Thyroid gland (tissue), 4 donors: ENCODE data around the gene SNAP47. TPM values are rescaled to one million over a fixed set of nuclear protein-coding genes. Genes with fewer than 3 reads are reported as not detected.

Experiments used
- DNase-seq, 2 donors: peaks; one replicate each; pipeline ENCODE4 v3.0.0-alpha.2; 2019
- H3K27ac ChIP-seq, 3 donors: fragments of 200-600 bp; sonication (generic); 1 replicate in 2 of 3; 2 replicates in 1 of 3; pipeline ENCODE4 v1.5.1; 2016 to 2019; ENCODE audit warnings: mild to moderate bottlenecking in 1 of 3, moderate library complexity in 1 of 3
- H3K27me3 ChIP-seq: fragments of 200-600 bp; sonication (generic); one replicate; pipeline ENCODE4 v1.5.1; 2019
- H3K36me3 ChIP-seq, 2 donors: fragments of 200-600 bp; sonication (generic); one replicate each; pipeline ENCODE4 v1.5.1; 2016 to 2019
- H3K4me1 ChIP-seq, 2 donors: fragments of 200-600 bp; sonication (generic); one replicate each; pipeline ENCODE4 v1.5.1; 2017 to 2019
- H3K4me3 ChIP-seq, 3 donors: fragments of 200-600 bp; sonication (generic); replicated peaks in 1 of 3; 1 replicate in 2 of 3; 2 replicates in 1 of 3; pipeline ENCODE4 v1.5.1; 2016; ENCODE audit warnings: mild to moderate bottlenecking in 1 of 3
- H3K9me3 ChIP-seq: fragments of 200-600 bp; sonication (generic); one replicate; pipeline ENCODE4 v1.5.1; 2017
- POLR2A ChIP-seq, 2 donors: fragments of 450-650 bp; IDR thresholded peaks; one replicate each; pipeline ENCODE4 v1.6.1; 2017; ENCODE audit warnings: antibody characterized with exemption in 2 of 2, mild to moderate bottlenecking in 2 of 2, moderate library complexity in 1 of 2
- WGBS, 2 donors: methylation state at CpG; one replicate each; pipeline ENCODE4 v1.1.5; 2017; 5-methylcytosine and 5-hydroxymethylcytosine counted together
- intact Hi-C: fragments of 100-400 bp; cut with DNase I; formaldehyde crosslinking; loops from one replicate; pipeline ENCODE4 v1.15.1; 2023
- total RNA-seq, 4 donors: library from RNA; depleted of rRNA; stranded (reverse); fragments of >200 nt; gene quantifications; one replicate each; pipeline ENCODE4 v1.2.3, GENCODE V29; 2016
- TF ChIP-seq, protein P1 (sequence below), 6 experiments: fragments of 200-600 bp in 3 of 6; fragments of 450-650 bp in 3 of 6; sonication (generic) in 3 of 6; IDR thresholded peaks; one replicate each; pipeline ENCODE4 v1.5.1; 2016 to 2019; ENCODE audit warnings: antibody characterized with exemption in 6 of 6, mild to moderate bottlenecking in 2 of 6, inconsistent platforms in 1 of 6, moderate library complexity in 1 of 6

Gene SNAP47
- total RNA-seq, 4 donors from 2014 or later, result 50.4 to 72.6 (median 65.0) TPM

DNA sequence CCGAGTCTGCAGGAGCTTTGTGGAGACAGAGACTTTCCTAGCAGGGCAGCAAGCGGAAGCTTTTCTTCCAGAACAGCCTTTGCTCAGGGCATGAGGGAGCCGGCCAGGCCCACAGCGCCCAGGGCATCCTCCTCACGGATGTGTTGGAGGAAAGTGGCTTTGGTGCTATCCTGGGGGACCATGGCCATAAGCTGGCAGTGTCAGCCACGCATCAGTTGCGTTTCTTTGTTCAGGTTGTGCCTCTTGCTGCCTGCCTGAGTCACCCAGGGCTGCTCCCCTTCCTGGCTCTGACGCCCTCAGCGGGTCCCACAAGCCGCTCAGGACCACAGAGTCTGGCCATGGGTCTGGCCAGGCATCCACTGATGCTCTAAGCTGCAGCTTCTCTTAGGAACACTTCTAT lies 40.6 kb downstream of the SNAP47 start:
- H3K27me3 ChIP-seq, result no peaks in the 10 kb centered on the region
- H3K4me3 ChIP-seq, result no peak overlapping the region
- TF ChIP-seq, protein P1, sequence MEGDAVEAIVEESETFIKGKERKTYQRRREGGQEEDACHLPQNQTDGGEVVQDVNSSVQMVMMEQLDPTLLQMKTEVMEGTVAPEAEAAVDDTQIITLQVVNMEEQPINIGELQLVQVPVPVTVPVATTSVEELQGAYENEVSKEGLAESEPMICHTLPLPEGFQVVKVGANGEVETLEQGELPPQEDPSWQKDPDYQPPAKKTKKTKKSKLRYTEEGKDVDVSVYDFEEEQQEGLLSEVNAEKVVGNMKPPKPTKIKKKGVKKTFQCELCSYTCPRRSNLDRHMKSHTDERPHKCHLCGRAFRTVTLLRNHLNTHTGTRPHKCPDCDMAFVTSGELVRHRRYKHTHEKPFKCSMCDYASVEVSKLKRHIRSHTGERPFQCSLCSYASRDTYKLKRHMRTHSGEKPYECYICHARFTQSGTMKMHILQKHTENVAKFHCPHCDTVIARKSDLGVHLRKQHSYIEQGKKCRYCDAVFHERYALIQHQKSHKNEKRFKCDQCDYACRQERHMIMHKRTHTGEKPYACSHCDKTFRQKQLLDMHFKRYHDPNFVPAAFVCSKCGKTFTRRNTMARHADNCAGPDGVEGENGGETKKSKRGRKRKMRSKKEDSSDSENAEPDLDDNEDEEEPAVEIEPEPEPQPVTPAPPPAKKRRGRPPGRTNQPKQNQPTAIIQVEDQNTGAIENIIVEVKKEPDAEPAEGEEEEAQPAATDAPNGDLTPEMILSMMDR (IDR thresholded peaks at IDR 0.05), result no peak
- TF ChIP-seq POLR2A (IDR thresholded peaks at IDR 0.05), result no peak
- H3K9me3 ChIP-seq, result no peaks in the 10 kb centered on the region
- intact Hi-C loops, result no loop called here
- H3K27ac ChIP-seq, result no peak overlapping the region
- 88 to 96% methylated on average over 8 to 10 of the region's 10 CpGs for WGBS, 2 donors
- H3K36me3 ChIP-seq, result peaks cover 0 to 4% of the 10 kb centered on the region in 2 donors
- DNase-seq, result no peak
- H3K4me1 ChIP-seq, result no peaks in the 10 kb centered on the region

DNA sequence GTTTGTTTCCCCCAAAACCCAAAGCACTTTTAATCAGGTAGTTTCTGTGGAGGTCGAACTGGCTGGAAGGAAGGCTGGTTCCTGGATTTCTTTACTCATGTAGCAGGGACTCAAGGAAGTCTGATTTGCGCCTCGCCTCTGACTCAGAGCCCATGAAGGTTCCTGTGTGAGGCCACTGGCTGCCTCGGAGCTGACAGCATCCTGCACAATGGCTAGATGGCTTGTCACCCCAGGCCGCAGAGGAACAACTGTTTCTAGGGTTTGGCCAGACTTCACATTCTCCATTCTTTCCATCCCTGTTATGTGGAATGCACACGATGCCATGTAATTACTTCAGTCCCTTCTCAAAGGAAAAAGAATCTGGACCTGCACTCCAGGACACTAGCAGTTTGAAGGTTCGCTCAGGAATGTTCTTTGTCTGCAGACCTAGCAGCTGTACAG lies 41.1 kb downstream of the SNAP47 start:
- peaks cover 0 to 4% of the 10 kb centered on the region in 2 donors for H3K36me3 ChIP-seq
- H3K4me1 ChIP-seq, result no peaks in the 10 kb centered on the region
- intact Hi-C loops, result no loop called here
- no peaks in the 10 kb centered on the region for H3K9me3 ChIP-seq
- TF ChIP-seq POLR2A (IDR thresholded peaks at IDR 0.05), result no peak
- TF ChIP-seq, protein P1 (IDR thresholded peaks at IDR 0.05), result no peak
- WGBS, 2 donors, result 88 to 93% methylated on average over 7 of the region's 7 CpGs
- H3K4me3 ChIP-seq, result no peak overlapping the region
- no peaks in the 10 kb centered on the region for H3K27me3 ChIP-seq
- no peak for DNase-seq
- H3K27ac ChIP-seq, result no peak overlapping the region

DNA sequence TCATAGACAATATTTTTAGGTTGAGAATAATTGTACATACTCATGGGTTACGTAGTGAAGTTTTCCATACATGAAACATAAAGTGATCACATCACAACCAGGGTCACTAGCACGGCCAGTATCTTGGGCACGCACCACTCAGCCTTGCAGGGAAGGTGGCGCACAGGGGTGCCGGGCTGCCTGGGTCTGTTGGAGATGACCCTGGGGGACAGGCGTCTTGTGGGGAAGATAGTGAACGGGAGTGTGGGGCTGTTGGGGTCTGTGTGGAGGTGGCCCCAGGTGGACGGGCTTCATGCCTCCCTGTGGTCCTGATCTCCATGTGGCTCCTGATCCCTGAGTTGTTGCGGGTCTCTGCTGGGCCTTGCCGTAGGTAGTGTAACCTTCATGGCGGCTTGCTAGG lies 41.9 kb downstream of the SNAP47 start:
- DNase-seq, result no peak
- intact Hi-C loops, result no loop called here
- 91 to 96% methylated on average over 11 of the region's 11 CpGs for whole genome bisulfite sequencing, 2 donors

DNA sequence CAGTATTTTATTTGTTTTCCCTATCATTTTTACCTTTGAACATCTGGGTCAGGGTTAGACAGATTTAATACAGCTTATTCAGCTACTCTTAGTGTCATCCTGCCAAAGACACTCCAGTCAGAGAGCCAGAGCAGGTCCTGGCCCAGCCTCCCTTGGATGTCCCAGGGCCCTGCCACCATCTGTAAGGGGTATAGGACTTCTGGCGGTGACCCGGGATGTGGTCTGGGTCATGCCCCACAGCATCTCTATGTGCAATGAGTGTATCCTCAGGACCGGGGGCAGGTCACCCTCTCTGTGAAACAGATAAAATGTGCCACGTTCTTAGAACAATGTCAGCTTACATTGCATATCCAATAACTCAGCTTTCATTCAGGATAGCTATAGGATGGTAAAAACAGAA lies 42.4 kb downstream of the SNAP47 start:
- no peak overlapping the region for H3K4me3 ChIP-seq
- no peaks in the 10 kb centered on the region for H3K27me3 ChIP-seq
- no peaks in the 10 kb centered on the region for H3K9me3 ChIP-seq
- no peak overlapping the region for H3K27ac ChIP-seq
- TF ChIP-seq, protein P1 (IDR thresholded peaks at IDR 0.05), result no peak
- no peak for TF ChIP-seq POLR2A (IDR thresholded peaks at IDR 0.05)
- no peaks in the 10 kb centered on the region for H3K4me1 ChIP-seq
- no peak for DNase-seq
- peaks cover 0 to 4% of the 10 kb centered on the region in 2 donors for H3K36me3 ChIP-seq
- 98% methylated on average over 4 of the region's 4 CpGs for WGBS, 2 donors
- intact Hi-C loops, result no loop called here

More for the DNA sequence above, 41.9 kb downstream of the SNAP47 start:
- no peaks in the 10 kb centered on the region for H3K27me3 ChIP-seq
- H3K27ac ChIP-seq, result no peak overlapping the region
- TF ChIP-seq POLR2A (IDR thresholded peaks at IDR 0.05), result no peak
- TF ChIP-seq, protein P1 (IDR thresholded peaks at IDR 0.05), result no peak
- H3K4me3 ChIP-seq, result no peak overlapping the region
- no peaks in the 10 kb centered on the region for H3K4me1 ChIP-seq
- peaks cover 0 to 4% of the 10 kb centered on the region in 2 donors for H3K36me3 ChIP-seq
- no peaks in the 10 kb centered on the region for H3K9me3 ChIP-seq

DNA sequence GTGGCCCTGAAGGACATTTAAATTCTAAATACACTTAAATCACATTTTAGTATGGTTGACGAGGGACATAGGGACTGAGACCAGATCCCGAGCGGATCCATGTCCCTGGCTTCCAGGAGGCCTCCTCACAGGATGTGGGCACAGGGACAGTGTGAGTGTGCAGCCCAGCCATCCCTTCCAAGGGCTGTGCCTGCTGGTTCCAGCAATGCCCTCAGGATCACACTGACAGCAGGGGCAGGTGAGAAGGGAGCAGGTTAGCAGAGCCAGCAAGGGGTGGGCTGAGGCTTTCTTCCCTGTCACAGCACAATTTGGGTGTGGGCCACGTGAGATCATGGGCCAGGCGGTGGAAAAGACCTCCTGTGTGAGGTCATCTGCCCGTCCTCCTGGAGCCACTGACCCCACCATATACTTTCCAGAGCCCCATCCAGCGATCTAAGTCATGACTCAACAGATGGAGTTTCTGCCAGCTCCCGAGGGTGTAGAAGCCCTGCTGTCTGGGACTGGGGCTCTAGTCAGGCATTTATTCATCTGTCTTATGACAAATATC lies 43.2 kb downstream of the SNAP47 start:
- Histone ChIP-seq H3K4me1 (no peaks in the 10 kb centered on the region), H3K9me3 (no peaks in the 10 kb centered on the region), H3K27me3 (no peaks in the 10 kb centered on the region), H3K36me3 (peaks cover 0 to 4% of the 10 kb centered on the region in 2 donors), H3K4me3 (no peak overlapping the region), H3K27ac (no peak overlapping the region)
- 83 to 93% methylated on average over 6 to 8 of the region's 8 CpGs for WGBS, 2 donors
- intact Hi-C loops, result no loop called here
- TF ChIP-seq, protein P1 (IDR thresholded peaks at IDR 0.05), result no peak
- no peak for TF ChIP-seq POLR2A (IDR thresholded peaks at IDR 0.05)
- DNase-seq, result no peak
